MM.1S (cell line): ENCODE results near the gene CCSER2.

ENCODE experiments used
- EZH2 ChIP-seq: fragments of 300-600 bp; sonication (generic); optimal IDR thresholded peaks from 2 replicates; pipeline ENCODE3; 2017; ENCODE audit warnings: low read depth, mild to moderate bottlenecking, antibody characterized with exemption, low read length, mixed read lengths
- TF ChIP-seq, protein P1 (sequence below): fragments of 300-600 bp; sonication (generic); IDR thresholded peaks from 2 replicates; pipeline ENCODE4 v1.5.1; 2016; ENCODE audit warnings: antibody characterized with exemption, low read length, mixed read lengths

DNA sequence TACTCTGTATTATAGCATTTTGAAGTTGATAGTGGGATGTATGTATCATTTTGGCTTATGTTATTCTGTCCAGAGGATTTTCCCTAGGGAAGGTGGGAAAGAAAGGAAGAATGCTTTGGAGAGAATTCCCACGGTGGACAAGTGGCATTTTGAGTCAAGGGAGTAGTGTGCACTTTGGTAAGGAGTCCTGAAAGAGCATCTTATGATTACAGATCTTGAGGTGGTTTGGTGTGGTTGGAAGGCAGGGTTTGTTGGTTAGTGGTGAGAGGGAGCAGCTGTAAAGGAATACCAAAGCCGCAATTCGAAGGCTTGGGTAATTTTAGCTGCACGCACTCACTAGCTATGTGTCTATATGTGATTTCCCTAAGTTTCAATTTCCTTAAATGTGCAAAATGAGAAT, 16.1 kb downstream of the CCSER2 start:
- no peak for TF ChIP-seq EZH2
- TF ChIP-seq, protein P1, sequence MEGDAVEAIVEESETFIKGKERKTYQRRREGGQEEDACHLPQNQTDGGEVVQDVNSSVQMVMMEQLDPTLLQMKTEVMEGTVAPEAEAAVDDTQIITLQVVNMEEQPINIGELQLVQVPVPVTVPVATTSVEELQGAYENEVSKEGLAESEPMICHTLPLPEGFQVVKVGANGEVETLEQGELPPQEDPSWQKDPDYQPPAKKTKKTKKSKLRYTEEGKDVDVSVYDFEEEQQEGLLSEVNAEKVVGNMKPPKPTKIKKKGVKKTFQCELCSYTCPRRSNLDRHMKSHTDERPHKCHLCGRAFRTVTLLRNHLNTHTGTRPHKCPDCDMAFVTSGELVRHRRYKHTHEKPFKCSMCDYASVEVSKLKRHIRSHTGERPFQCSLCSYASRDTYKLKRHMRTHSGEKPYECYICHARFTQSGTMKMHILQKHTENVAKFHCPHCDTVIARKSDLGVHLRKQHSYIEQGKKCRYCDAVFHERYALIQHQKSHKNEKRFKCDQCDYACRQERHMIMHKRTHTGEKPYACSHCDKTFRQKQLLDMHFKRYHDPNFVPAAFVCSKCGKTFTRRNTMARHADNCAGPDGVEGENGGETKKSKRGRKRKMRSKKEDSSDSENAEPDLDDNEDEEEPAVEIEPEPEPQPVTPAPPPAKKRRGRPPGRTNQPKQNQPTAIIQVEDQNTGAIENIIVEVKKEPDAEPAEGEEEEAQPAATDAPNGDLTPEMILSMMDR, result no peak
